Neural progenitor cell (in vitro differentiated cells): Measurements from ENCODE around the gene ZNF345. TPM values are rescaled to one million over a fixed set of nuclear protein-coding genes. Genes with fewer than 3 reads are reported as not detected.

Experiments
- DNase-seq: peaks from one replicate; pipeline ENCODE4 v3.0.0-alpha.2; 2016; ENCODE audit warnings: low spot score
- H2AFZ ChIP-seq: fragments of 200-600 bp; sonication (generic); replicated peaks from 2 replicates; pipeline ENCODE4 v1.6.1; 2016; ENCODE audit warnings: antibody characterized with exemption
- H3F3A ChIP-seq: fragments of 200-600 bp; sonication (generic); 2 replicates; pipeline ENCODE4 v1.6.1; 2016; ENCODE audit warnings: antibody characterized with exemption, low read depth
- H3K27ac ChIP-seq: fragments of 200-600 bp; sonication (generic); 2 replicates; pipeline ENCODE4 v1.5.1; 2016; ENCODE audit warnings: mild to moderate bottlenecking
- H3K27me3 ChIP-seq: fragments of 200-600 bp; sonication (generic); 2 replicates; pipeline ENCODE4 v1.6.1; 2016; ENCODE audit warnings: mild to moderate bottlenecking, moderate library complexity
- H3K36me3 ChIP-seq: fragments of 200-600 bp; sonication (generic); 2 replicates; pipeline ENCODE4 v1.5.1; 2016
- H3K4me1 ChIP-seq: fragments of 200-600 bp; sonication (generic); 2 replicates; pipeline ENCODE4 v1.6.1; 2016; ENCODE audit warnings: mixed run types
- H3K4me2 ChIP-seq: fragments of 200-600 bp; sonication (generic); 2 replicates; pipeline ENCODE4 v1.6.1; 2016
- H3K4me3 ChIP-seq: fragments of 200-600 bp; sonication (generic); 2 replicates; pipeline ENCODE4 v1.5.1; 2016
- H3K79me2 ChIP-seq: fragments of 200-600 bp; sonication (generic); 2 replicates; pipeline ENCODE4 v1.6.1; 2016; ENCODE audit warnings: low read depth
- H3K9ac ChIP-seq: fragments of 200-600 bp; sonication (generic); 2 replicates; pipeline ENCODE4 v1.6.1; 2016
- H3K9me3 ChIP-seq: fragments of 200-600 bp; sonication (generic); 2 replicates; pipeline ENCODE4 v1.5.1; 2016; ENCODE audit warnings: low read depth
- H4K20me1 ChIP-seq: fragments of 200-600 bp; sonication (generic); 2 replicates; pipeline ENCODE4 v1.6.1; 2016; ENCODE audit warnings: low read depth
- H3K27ac Mint-ChIP-seq: 3 replicates; pipeline ENCODE4 v1.8.0; 2021; ENCODE audit warnings: mixed read lengths
- H3K27me3 Mint-ChIP-seq: 2 replicates; pipeline ENCODE4 v1.8.0; 2022; ENCODE audit warnings: low read depth, mild to moderate bottlenecking, inconsistent platforms, moderate library complexity, mixed read lengths; ENCODE audit not compliant: insufficient read depth
- H3K36me3 Mint-ChIP-seq: 3 replicates; pipeline ENCODE4 v1.8.0; 2021; ENCODE audit warnings: mixed read lengths
- H3K4me1 Mint-ChIP-seq: 3 replicates; pipeline ENCODE4 v1.8.0; 2021; ENCODE audit warnings: mixed read lengths
- H3K4me3 Mint-ChIP-seq: 3 replicates; pipeline ENCODE4 v1.8.0; 2021; ENCODE audit warnings: mild to moderate bottlenecking, moderate library complexity, mixed read lengths
- H3K9me3 Mint-ChIP-seq: 3 replicates; pipeline ENCODE4 v1.8.0; 2020; ENCODE audit warnings: mixed read lengths
- CTCF ChIP-seq: fragments of 200-600 bp; sonication (generic); IDR thresholded peaks from 2 replicates; pipeline ENCODE4 v1.5.1; 2017; ENCODE audit warnings: antibody characterized with exemption, mild to moderate bottlenecking
- EZH2 ChIP-seq: fragments of 200-600 bp; sonication (generic); IDR thresholded peaks from 2 replicates; pipeline ENCODE4 v1.6.1; 2017; ENCODE audit warnings: antibody characterized with exemption, mild to moderate bottlenecking, moderate library complexity
- EZH2phosphoT487 ChIP-seq: fragments of 200-600 bp; sonication (generic); IDR thresholded peaks from 2 replicates; pipeline ENCODE4 v1.6.1; 2017; ENCODE audit warnings: antibody characterized with exemption
- total RNA-seq: library from RNA; depleted of rRNA; stranded (reverse); fragments of >200 nt; gene quantifications from 2 replicates; pipeline ENCODE4 v1.2.3, GENCODE V29; 2015; ENCODE audit warnings: low replicate concordance

ZNF345 gene
- total RNA-seq, 1 donor from 2014 or later = 18.1 TPM

- Histone ChIP-seq H3K27ac (no peak overlapping the region), H3F3A (no peaks in the 10 kb centered on the region), H3K4me1 (peaks cover 7% of the 10 kb centered on the region), H3K9me3 (peaks cover 4% of the 10 kb centered on the region), H3K4me3 (peak overlapping the region; percentile 73), H4K20me1 (no peaks in the 10 kb centered on the region), H2AFZ (peak overlapping the region; percentile 95), H3K4me2 (peak overlapping the region; percentile 72), H3K36me3 (peaks cover 20% of the 10 kb centered on the region), H3K9ac (peak overlapping the region; percentile 75), H3K27me3 (no peaks in the 10 kb centered on the region), H3K79me2 (peaks cover 62% of the 10 kb centered on the region)
- Mint-ChIP-seq H3K4me1 (no peaks in the 10 kb centered on the region), H3K9me3 (peaks cover 52% of the 10 kb centered on the region), H3K4me3 (no peak overlapping the region), H3K36me3 (peaks cover 53% of the 10 kb centered on the region), H3K27ac (no peak overlapping the region), H3K27me3 (peaks cover 2% of the 10 kb centered on the region)
- no peak for TF ChIP-seq EZH2
- no peak for TF ChIP-seq EZH2phosphoT487
- no peak for TF ChIP-seq CTCF
- DNase-seq = peak; percentile 96
These were observed 746 bp upstream of the ZNF345 start for GRCh38 chr19:36849701-36850558.

- Histone ChIP-seq H3F3A (no peaks in the 10 kb centered on the region), H2AFZ (no peak overlapping the region), H3K9ac (peak overlapping the region; percentile 94), H3K27ac (no peak overlapping the region), H3K4me2 (peak overlapping the region; percentile 72), H3K79me2 (peaks cover 68% of the 10 kb centered on the region), H3K9me3 (peaks cover 18% of the 10 kb centered on the region), H3K4me1 (peaks cover 7% of the 10 kb centered on the region), H3K4me3 (peak overlapping the region; percentile 73), H3K27me3 (no peaks in the 10 kb centered on the region), H3K36me3 (peaks cover 34% of the 10 kb centered on the region), H4K20me1 (no peaks in the 10 kb centered on the region)
- H3K4me3 Mint-ChIP-seq = no peak overlapping the region
- TF ChIP-seq EZH2 (no peak), CTCF (no peak), EZH2phosphoT487 (no peak)
- H3K27ac Mint-ChIP-seq = no peak overlapping the region
- peaks cover 49% of the 10 kb centered on the region for H3K36me3 Mint-ChIP-seq
- H3K27me3 Mint-ChIP-seq = peaks cover 5% of the 10 kb centered on the region
- DNase-seq = no peak
- no peaks in the 10 kb centered on the region for H3K4me1 Mint-ChIP-seq
- H3K9me3 Mint-ChIP-seq = peaks cover 46% of the 10 kb centered on the region
These were observed 1.2 kb downstream of the ZNF345 start for GRCh38 chr19:36851898-36852297.

GRCh38 chr19:36876993-36877938, 26.6 kb downstream of the ZNF345 start:
- Histone ChIP-seq H3K36me3 (peaks cover 53% of the 10 kb centered on the region), H3K9ac (no peak overlapping the region)

More at GRCh38 chr19:36876993-36877938, 26.6 kb downstream of the ZNF345 start:
- Histone ChIP-seq H3K4me3 (no peak overlapping the region), H3K79me2 (no peaks in the 10 kb centered on the region), H3K27ac (no peak overlapping the region), H2AFZ (no peak overlapping the region), H4K20me1 (no peaks in the 10 kb centered on the region), H3K9me3 (peaks cover 88% of the 10 kb centered on the region), H3F3A (no peaks in the 10 kb centered on the region), H3K4me2 (no peak overlapping the region), H3K27me3 (no peaks in the 10 kb centered on the region), H3K4me1 (no peaks in the 10 kb centered on the region)
- Mint-ChIP-seq H3K27ac (no peak overlapping the region), H3K36me3 (peaks cover 57% of the 10 kb centered on the region), H3K27me3 (no peaks in the 10 kb centered on the region), H3K4me1 (no peaks in the 10 kb centered on the region), H3K9me3 (peaks cover 73% of the 10 kb centered on the region), H3K4me3 (no peak overlapping the region)
- no peak for DNase-seq
- TF ChIP-seq EZH2 (no peak), CTCF (no peak), EZH2phosphoT487 (no peak)
